GM12878 (cell line): ENCODE results near the gene PM20D2. TPM values are rescaled to one million over a fixed set of nuclear protein-coding genes. Genes with fewer than 3 reads are reported as not detected.

Source experiments
- ATAC-seq: fragments of 200-7000 bp; cut with Tn5 transposase; 3 replicates; pipeline ENCODE4 v1.9.1; 2020; ENCODE audit warnings: mild to moderate bottlenecking, moderate library complexity
- BruUV-seq: library from RNA; stranded (reverse); fragments of 400-500 nt; replicated peaks from 2 replicates; lab custom pipeline; 2021; lab: Mats Ljungman, UMichigan
- CTCF ChIA-PET: fragments of 300-600 bp; sonication (Branson Sonifier 250); formaldehyde crosslinking; extraction: SDS; loops from one replicate; lab custom pipeline; 2021; ENCODE audit warnings: inconsistent platforms; lab: Yijun Ruan, JAX
- POLR2A ChIA-PET: fragments of 350-600 bp; formaldehyde crosslinking; extraction: SDS; loops from one replicate; lab custom pipeline; 2021; ENCODE audit warnings: inconsistent platforms; lab: Charles Lee
- RAD21 ChIA-PET: fragments of 300-600 bp; sonication (Branson Sonifier 250); formaldehyde crosslinking; loops from one replicate; lab custom pipeline; 2023; ENCODE audit warnings: antibody characterized with exemption; ENCODE audit not compliant: unreplicated experiment; lab: Charles Lee
- SMC1A ChIA-PET: fragments of 300-600 bp; sonication (Branson Sonifier 250); formaldehyde crosslinking; loops from one replicate; lab custom pipeline; 2023; ENCODE audit not compliant: unreplicated experiment, uncharacterized antibody; lab: Charles Lee
- DNase-seq: peaks from one replicate; pipeline ENCODE4 v3.0.0-alpha.2; 2011; ENCODE audit warnings: low read depth, low spot score
- FAIRE-seq: peaks from 3 replicates; lab custom pipeline; 2011; peaks lifted over from hg19 to GRCh38; lab: Jason Lieb, UNC
- H2AFZ ChIP-seq: 2 replicates; pipeline ENCODE4 v1.6.0; 2011; ENCODE audit warnings: low read depth, low read length, control low read depth; ENCODE audit not compliant: control insufficient read depth
- H3K27ac ChIP-seq: 2 replicates; pipeline ENCODE4 v1.5.1; 2011; ENCODE audit warnings: control low read depth; ENCODE audit not compliant: control insufficient read depth, insufficient read depth
- H3K27me3 ChIP-seq, 2 experiments: replicated peaks in 1 of 2; 2 replicates each; pipeline versions ENCODE4 v1.6.0 to v1.6.1; 2011; ENCODE audit warnings: low read length in 1 of 2; ENCODE audit not compliant: control insufficient read depth in 2 of 2, insufficient read depth in 2 of 2
- H3K36me3 ChIP-seq, 2 experiments: 2 replicates each; pipeline ENCODE4 v1.5.1; 2011; ENCODE audit warnings: low read length in 1 of 2; ENCODE audit not compliant: control insufficient read depth in 2 of 2, insufficient read depth in 2 of 2
- H3K4me1 ChIP-seq: 2 replicates; pipeline ENCODE4 v1.6.1; 2011; ENCODE audit warnings: mild to moderate bottlenecking, low read length, moderate library complexity, mixed read lengths; ENCODE audit not compliant: control insufficient read depth, insufficient read depth
- H3K4me2 ChIP-seq: 2 replicates; pipeline ENCODE4 v1.6.0; 2011; ENCODE audit warnings: control low read depth; ENCODE audit not compliant: control insufficient read depth, insufficient read depth
- H3K4me3 ChIP-seq: fragments of 200-600 bp; sonication (generic); 2 replicates; pipeline ENCODE4 v1.5.1; 2016
- H3K79me2 ChIP-seq: 2 replicates; pipeline ENCODE4 v1.6.0; 2011; ENCODE audit warnings: low read length; ENCODE audit not compliant: control insufficient read depth, insufficient read depth
- H3K9ac ChIP-seq: 2 replicates; pipeline ENCODE4 v1.8.0; 2011; ENCODE audit warnings: low read length, control low read depth, mixed read lengths; ENCODE audit not compliant: control insufficient read depth, insufficient read depth
- H3K9me3 ChIP-seq: replicated peaks from 3 replicates; pipeline ENCODE4 v1.5.1; 2011; ENCODE audit warnings: mild to moderate bottlenecking, low read length; ENCODE audit not compliant: control insufficient read depth, insufficient read depth
- H4K20me1 ChIP-seq: 2 replicates; pipeline ENCODE4 v1.6.0; 2011; ENCODE audit not compliant: control insufficient read depth, insufficient read depth
- ASH2L ChIP-seq: fragments of 300-600, 200-600 bp; sonication (generic); IDR thresholded peaks from 2 replicates; pipeline ENCODE4 v1.6.1; 2017; ENCODE audit warnings: low read depth, mild to moderate bottlenecking, borderline replicate concordance
- BACH1 ChIP-seq: fragments of 450-650 bp; IDR thresholded peaks from 2 replicates; pipeline ENCODE4 v1.6.1; 2017; ENCODE audit warnings: mild to moderate bottlenecking, borderline replicate concordance
- CBFB ChIP-seq: IDR thresholded peaks from 2 replicates; pipeline ENCODE4 v1.6.1; 2016; ENCODE audit warnings: antibody characterized with exemption, low read depth
- CBX5 ChIP-seq: sonication (generic); IDR thresholded peaks from 2 replicates; pipeline ENCODE4 v1.6.1; 2016; ENCODE audit warnings: low read depth, moderate library complexity, mild to moderate bottlenecking, inconsistent platforms
- CTCF ChIP-seq, 3 experiments: IDR thresholded peaks in 2 of 3; conservative IDR thresholded peaks in 1 of 3; 2 replicates each; pipeline ENCODE4 v1.5.1; 2011; ENCODE audit warnings: low read depth in 3 of 3, low read length in 3 of 3, mild to moderate bottlenecking in 3 of 3, control low read depth in 2 of 3, moderate library complexity in 2 of 3, inconsistent platforms in 1 of 3, mixed read lengths in 1 of 3; ENCODE audit not compliant: control insufficient read depth in 2 of 3, insufficient read depth in 1 of 3; ENCODE audit errors: extremely low read depth in 1 of 3
- E2F8 ChIP-seq: fragments of 450-650 bp; IDR thresholded peaks from 2 replicates; pipeline ENCODE4 v1.6.1; 2018; ENCODE audit warnings: mild to moderate bottlenecking, low read depth, moderate library complexity; ENCODE audit not compliant: partially characterized antibody
- IKZF2 ChIP-seq, 2 experiments: fragments of 450-650 bp; IDR thresholded peaks; 2 replicates each; pipeline ENCODE4 v1.6.1; 2017; ENCODE audit warnings: mild to moderate bottlenecking in 2 of 2, moderate library complexity in 2 of 2
- MYC ChIP-seq: IDR thresholded peaks from 2 replicates; pipeline ENCODE4 v1.6.1; 2011; ENCODE audit warnings: mild to moderate bottlenecking, low read length, moderate library complexity, inconsistent platforms; ENCODE audit not compliant: insufficient read depth, insufficient replicate concordance, insufficient read length, severe bottlenecking
- NFYA ChIP-seq: IDR thresholded peaks from 2 replicates; pipeline ENCODE4 v1.6.1; 2011; ENCODE audit warnings: low read depth, mild to moderate bottlenecking, low read length, improper control_type of control experiment, borderline replicate concordance
- POU2F2 ChIP-seq: IDR thresholded peaks from 3 replicates; pipeline ENCODE4 v1.6.1; 2011; ENCODE audit warnings: low read depth, mild to moderate bottlenecking, low read length, borderline replicate concordance
- RCOR1 ChIP-seq: conservative IDR thresholded peaks from 2 replicates; pipeline ENCODE4 v1.6.1; 2012; ENCODE audit warnings: low read depth, low read length, improper control_type of control experiment
- SUZ12 ChIP-seq: fragments of 200-600 bp; sonication (generic); IDR thresholded peaks from one replicate; pipeline ENCODE4 v1.6.1; 2018; ENCODE audit warnings: antibody characterized with exemption, mild to moderate bottlenecking; ENCODE audit not compliant: unreplicated experiment
- TAF1 ChIP-seq: IDR thresholded peaks from 2 replicates; pipeline ENCODE4 v1.6.1; 2011; ENCODE audit warnings: mild to moderate bottlenecking, low read depth, low read length, borderline replicate concordance
- TARDBP ChIP-seq: IDR thresholded peaks from 2 replicates; pipeline ENCODE4 v1.6.1; 2016; ENCODE audit warnings: borderline replicate concordance
- TBL1XR1 ChIP-seq: IDR thresholded peaks from 2 replicates; pipeline ENCODE4 v1.6.1; 2012; ENCODE audit warnings: low read depth, low read length, improper control_type of control experiment
- WRNIP1 ChIP-seq: IDR thresholded peaks from 2 replicates; pipeline ENCODE4 v1.6.1; 2011; ENCODE audit warnings: low read depth, low read length, improper control_type of control experiment, borderline replicate concordance
- ZNF622 ChIP-seq: fragments of 450-650 bp; IDR thresholded peaks from 2 replicates; pipeline ENCODE4 v1.6.1; 2017; ENCODE audit warnings: mild to moderate bottlenecking, inconsistent platforms
- ZZZ3 ChIP-seq: IDR thresholded peaks from 2 replicates; pipeline ENCODE4 v1.6.1; 2011; ENCODE audit warnings: low read depth; ENCODE audit not compliant: control insufficient read depth, insufficient read length
- WGBS: methylation state at CpG from one replicate; pipeline ENCODE4 v1.1.6; 2016; ENCODE audit warnings: low lambda C conversion rate; ENCODE audit not compliant: insufficient replicate concordance, insufficient coverage; ENCODE audit errors: missing lambda C conversion rate; 5-methylcytosine and 5-hydroxymethylcytosine counted together
- in situ Hi-C: fragments of 300-500 bp; cut with MboI; formaldehyde crosslinking; loops from 9 replicates; pipeline ENCODE4 v1.14.3; 2018; ENCODE audit warnings: mixed read lengths
- intact Hi-C: fragments of 100-400 bp; cut with micrococcal nuclease; formaldehyde crosslinking; loops from one replicate; pipeline ENCODE4 v1.14.2; 2022; ENCODE audit not compliant: unreplicated experiment
- polyA plus RNA-seq, 11 experiments: library from polyadenylated mRNA; depleted of rRNA in 4 of 11; unstranded in 6 of 11; stranded (reverse) in 5 of 11; fragments of >200 nt; fragmentation: Nextera tagmentation in 4 of 11; fragmentation: Illumina TruSeq in 1 of 11; extraction: Ambion mirVana in 4 of 11; extraction: Trizol in 1 of 11; gene quantifications; 1 replicate in 1 of 11; 2 replicates in 10 of 11; pipeline versions ENCODE4 v1.2.1 to v1.2.3, GENCODE V29; 2011 to 2016; ENCODE audit warnings: inconsistent platforms in 2 of 11, missing spikeins in 2 of 11, low read depth in 1 of 11
- total RNA-seq, 4 experiments: library from RNA; depleted of rRNA in 3 of 4; stranded (reverse); fragments of >200 nt in 3 of 4; fragmentation: Illumina TruSeq in 1 of 4; extraction: Trizol in 1 of 4; gene quantifications; 2 replicates each; pipeline versions ENCODE4 v1.2.1 to v1.2.3, GENCODE V29; 2013 to 2021

Gene PM20D2
- total and polyA plus RNA-seq, 10 of the 15 experiments (the other 5 are each of a cell fraction or from before 2014, with no cell fraction given) = 7.8 to 23.6 (median 15.7) TPM

- TF ChIP-seq WRNIP1 (no peak), E2F8 (no peak), ZZZ3 (no peak)
Measured at GRCh38 chr6:89154131-89154530, 8.3 kb downstream of the PM20D2 start (continued).

GRCh38 chr6:89160331-89161092, 14.7 kb downstream of the PM20D2 start:
- ChIA-PET CTCF (interaction anchor here (0.6 to 2.0 kb wide), 2 partner anchors 14 to 308 kb away, joined by 3 to 5 read pairs; partner anchors contain the start of gene PM20D2), SMC1A (interaction anchor here (1.1 to 1.3 kb wide), 2 partner anchors 178 to 211 kb away, joined by 3 to 4 read pairs; no protein-coding TSS in a partner anchor), RAD21 (no interaction called here), POLR2A (interaction anchor here (0.6 kb wide), 1 partner anchor 31 kb away, joined by 5 read pairs; no protein-coding TSS in a partner anchor)
- H4K20me1 ChIP-seq = no peaks in the 10 kb centered on the region
- no peaks in the 10 kb centered on the region for H3K9me3 ChIP-seq
- no TSS peak for BruUV-seq
- 85% methylated on average over 4 of the region's 4 CpGs for WGBS
- no peak overlapping the region for H3K27ac ChIP-seq
- H3K4me2 ChIP-seq = no peak overlapping the region
- H3K79me2 ChIP-seq = no peaks in the 10 kb centered on the region
- no peak overlapping the region for H3K9ac ChIP-seq
- no peak overlapping the region for H2AFZ ChIP-seq
- FAIRE-seq = no peak
- no peaks in the 10 kb centered on the region for H3K27me3 ChIP-seq
- intact Hi-C loops = no loop called here
- in situ Hi-C loops = no loop called here
- no peaks in the 10 kb centered on the region for H3K4me1 ChIP-seq
- peaks cover 0 to 6% of the 10 kb centered on the region in 2 experiments; a peak in 3 of 4 replicates for H3K36me3 ChIP-seq
- no peak for DNase-seq
- H3K4me3 ChIP-seq = no peak overlapping the region
- ATAC-seq = no peak
- TF ChIP-seq TBL1XR1 = no peak
- TF ChIP-seq MYC = no peak
- TF ChIP-seq TARDBP = no peak
- TF ChIP-seq POU2F2 = no peak
- TF ChIP-seq NFYA = no peak
- TF ChIP-seq CBX5 = no peak
- no peak for TF ChIP-seq BACH1
- no peak for TF ChIP-seq CTCF (IDR thresholded peaks at IDR 0.05 in 2 of 3, conservative IDR thresholded peaks at IDR 0.05 in 1 of 3; ENCODE audit: control insufficient read depth in 2 of 3, extremely low read depth in 1 of 3, insufficient read depth in 1 of 3, low read depth in 3 of 3, low read length in 3 of 3)
- no peak for TF ChIP-seq SUZ12
- TF ChIP-seq ZNF622 = no peak
- TF ChIP-seq IKZF2 (IDR thresholded peaks at IDR 0.05) = no peak
- no peak for TF ChIP-seq RCOR1
- no peak for TF ChIP-seq CBFB
- TF ChIP-seq WRNIP1 = no peak
- TF ChIP-seq TAF1 = no peak
- no peak for TF ChIP-seq ASH2L
